ENCODE data around the gene PMS2.

Gene PMS2

DNA sequence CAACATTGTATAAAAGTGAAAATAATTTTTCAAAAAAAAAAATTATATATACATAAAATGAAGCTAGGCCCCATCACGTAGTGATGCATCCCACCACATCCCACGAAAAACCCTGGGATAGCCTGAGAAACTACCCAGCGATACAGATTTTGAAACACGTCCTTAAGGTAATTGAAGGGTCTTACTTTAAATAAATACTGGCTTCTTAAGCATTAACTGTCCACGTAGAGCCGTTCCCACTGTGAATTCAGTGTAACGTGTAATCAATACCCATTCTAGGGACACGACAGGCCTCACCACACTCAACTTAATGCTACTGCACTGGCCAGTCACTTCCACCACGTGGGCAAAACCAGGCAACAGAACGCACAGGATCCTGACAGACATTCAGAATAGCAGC, 26.3 kb upstream of the PMS2 start:
- DNase-seq (ENCODE audit: low read depth) = no peak
- H3K4me3 ChIP-seq (ENCODE audit: low read length) = no peak overlapping the region
- TF ChIP-seq, protein P1, sequence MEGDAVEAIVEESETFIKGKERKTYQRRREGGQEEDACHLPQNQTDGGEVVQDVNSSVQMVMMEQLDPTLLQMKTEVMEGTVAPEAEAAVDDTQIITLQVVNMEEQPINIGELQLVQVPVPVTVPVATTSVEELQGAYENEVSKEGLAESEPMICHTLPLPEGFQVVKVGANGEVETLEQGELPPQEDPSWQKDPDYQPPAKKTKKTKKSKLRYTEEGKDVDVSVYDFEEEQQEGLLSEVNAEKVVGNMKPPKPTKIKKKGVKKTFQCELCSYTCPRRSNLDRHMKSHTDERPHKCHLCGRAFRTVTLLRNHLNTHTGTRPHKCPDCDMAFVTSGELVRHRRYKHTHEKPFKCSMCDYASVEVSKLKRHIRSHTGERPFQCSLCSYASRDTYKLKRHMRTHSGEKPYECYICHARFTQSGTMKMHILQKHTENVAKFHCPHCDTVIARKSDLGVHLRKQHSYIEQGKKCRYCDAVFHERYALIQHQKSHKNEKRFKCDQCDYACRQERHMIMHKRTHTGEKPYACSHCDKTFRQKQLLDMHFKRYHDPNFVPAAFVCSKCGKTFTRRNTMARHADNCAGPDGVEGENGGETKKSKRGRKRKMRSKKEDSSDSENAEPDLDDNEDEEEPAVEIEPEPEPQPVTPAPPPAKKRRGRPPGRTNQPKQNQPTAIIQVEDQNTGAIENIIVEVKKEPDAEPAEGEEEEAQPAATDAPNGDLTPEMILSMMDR (conservative IDR thresholded peaks at IDR 0.05; ENCODE audit: low read length) = no peak

DNA sequence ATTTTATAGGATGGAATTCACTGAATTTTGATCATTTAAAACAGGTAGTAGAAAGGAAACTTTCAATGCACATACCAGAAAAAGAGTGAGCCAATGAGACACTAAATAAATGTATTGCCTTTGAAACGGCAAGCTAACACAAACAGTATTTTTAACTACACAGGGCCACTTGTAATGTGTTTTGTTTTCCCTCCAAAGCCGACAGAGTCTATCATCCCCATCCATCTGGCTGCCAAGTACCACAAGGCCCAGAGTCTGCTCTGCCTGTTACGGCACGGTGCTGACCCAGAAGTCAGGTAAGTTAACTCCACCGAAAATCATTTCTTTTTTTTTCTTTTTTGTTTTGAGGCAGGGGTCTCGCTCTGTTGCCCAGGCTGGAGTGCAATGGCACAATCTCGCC, 23.8 kb upstream of the PMS2 start:
- DNase-seq (ENCODE audit: low read depth) = no peak
- TF ChIP-seq, protein P1 (conservative IDR thresholded peaks at IDR 0.05; ENCODE audit: low read length) = no peak
- no peak overlapping the region for H3K4me3 ChIP-seq (ENCODE audit: low read length)

DNA sequence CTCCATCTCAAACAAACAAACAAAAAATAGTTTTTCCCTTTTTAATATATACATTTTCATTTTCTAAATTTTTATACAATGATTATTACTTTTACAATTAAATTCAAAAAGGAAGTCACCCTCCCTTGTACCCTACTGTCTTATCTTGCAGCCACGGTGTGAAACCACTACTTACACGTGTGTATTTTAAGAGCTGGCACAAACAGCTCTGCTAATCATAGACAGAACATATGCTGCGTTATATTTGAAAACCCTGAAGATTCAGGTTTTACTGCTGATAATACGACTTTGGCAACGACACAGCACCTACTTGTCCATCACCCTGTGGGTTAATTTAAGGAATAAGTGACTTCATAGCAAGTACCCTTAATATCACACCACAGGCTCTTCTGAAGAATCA, 23.3 kb upstream of the PMS2 start:
- TF ChIP-seq, protein P1 (conservative IDR thresholded peaks at IDR 0.05; ENCODE audit: low read length) = no peak
- no peak overlapping the region for H3K4me3 ChIP-seq (ENCODE audit: low read length)
- DNase-seq (ENCODE audit: low read depth) = no peak

DNA sequence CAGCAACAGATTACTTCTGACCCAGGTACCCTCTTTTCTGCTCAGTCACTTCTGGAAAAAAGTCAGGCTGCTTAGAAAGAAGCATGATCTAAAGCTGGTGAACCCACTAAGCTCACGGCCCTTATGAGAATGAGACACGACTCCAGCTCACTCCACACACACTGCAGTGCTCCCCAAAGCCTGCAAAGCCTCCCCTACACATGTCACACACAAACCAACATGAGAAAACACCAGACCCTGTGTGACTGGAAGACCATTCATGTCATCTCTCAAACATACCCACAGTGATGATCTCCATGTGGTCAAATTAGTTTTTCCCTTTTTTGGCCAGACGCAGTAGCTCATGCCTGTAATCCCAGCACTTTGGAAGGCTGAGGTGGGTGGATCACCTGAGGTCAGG, 22.7 kb upstream of the PMS2 start:
- TF ChIP-seq, protein P1 (conservative IDR thresholded peaks at IDR 0.05; ENCODE audit: low read length) = no peak
- DNase-seq (ENCODE audit: low read depth) = no peak
- no peak overlapping the region for H3K4me3 ChIP-seq (ENCODE audit: low read length)

DNA sequence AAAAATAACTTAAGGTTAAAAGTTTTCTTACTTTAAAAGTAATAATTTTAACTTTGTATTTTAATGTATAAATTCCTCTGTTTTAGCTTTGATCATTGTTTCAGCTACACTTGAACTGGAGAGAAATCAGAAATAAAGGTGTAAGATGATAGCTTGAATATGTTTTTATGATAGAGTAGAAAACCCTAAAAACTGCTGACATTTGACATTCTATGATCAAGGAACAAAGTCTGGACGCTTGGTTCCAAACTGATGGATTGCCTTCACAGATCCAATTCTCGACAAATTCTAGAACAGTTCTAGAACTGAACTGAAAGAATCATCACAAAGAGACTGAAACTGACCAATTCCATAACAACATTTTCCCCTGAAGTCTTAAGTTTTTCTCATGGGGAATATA, 22.1 kb upstream of the PMS2 start, which contains the start of gene ANKRD61:
Gene ANKRD61 (plus strand): TSS at position 389 of the 400 bp plus-strand sequence. CDS start 0 bp downstream, at position 389.
- no peak for DNase-seq (ENCODE audit: low read depth)
- no peak within 1 kb of the TSS for H3K4me3 ChIP-seq (ENCODE audit: low read length)
- TF ChIP-seq, protein P1 (conservative IDR thresholded peaks at IDR 0.05; ENCODE audit: low read length) = no peak

DNA sequence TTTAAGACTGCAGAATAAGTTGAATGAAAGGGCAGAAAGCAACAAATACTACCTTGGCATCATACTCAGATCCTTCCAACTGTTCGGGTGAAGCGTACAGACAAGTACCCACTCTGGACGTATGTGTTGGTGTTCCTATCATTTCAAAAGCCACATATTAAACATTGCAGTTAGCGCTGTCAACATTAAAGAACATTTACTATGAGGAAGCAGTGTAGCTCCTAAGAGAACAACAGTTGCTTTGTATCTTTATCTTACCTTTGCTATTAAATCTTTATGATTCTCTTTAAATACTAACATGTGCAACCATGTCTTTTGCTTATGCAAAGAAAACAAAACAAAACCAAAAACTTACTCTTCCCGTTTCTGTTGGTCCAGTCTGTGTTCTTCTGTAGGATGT, 19.7 kb upstream of the PMS2 start:
- no peak overlapping the region for H3K4me3 ChIP-seq (ENCODE audit: low read length)
- no peak for DNase-seq (ENCODE audit: low read depth)
- TF ChIP-seq, protein P1 (conservative IDR thresholded peaks at IDR 0.05; ENCODE audit: low read length) = no peak

DNA sequence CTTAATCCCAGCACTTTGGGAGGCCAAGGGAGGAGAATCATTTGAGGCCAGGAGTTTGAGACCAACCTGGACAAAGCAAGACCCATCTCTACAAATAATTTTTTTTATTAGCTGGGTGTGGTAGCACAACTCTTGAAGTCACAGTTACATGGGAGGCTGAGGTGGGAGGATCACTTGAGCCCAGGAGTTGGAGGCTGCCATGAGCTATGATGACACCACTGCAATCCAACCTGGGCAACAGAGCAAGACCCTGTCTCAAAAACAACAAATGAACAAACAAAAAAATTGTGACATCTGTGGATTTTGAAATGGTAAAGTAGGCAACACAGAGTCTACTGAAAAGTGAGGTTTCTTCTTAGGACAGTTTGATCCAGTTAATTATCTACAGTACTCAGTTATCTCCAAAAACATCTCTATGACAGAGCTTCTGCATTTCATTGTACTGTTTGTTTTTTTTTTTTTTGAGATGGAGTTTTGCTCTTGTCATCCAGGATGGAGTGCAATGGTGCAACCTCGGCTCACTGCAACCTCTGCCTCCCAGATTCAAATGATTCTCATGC, 19.0 kb upstream of the PMS2 start:
- DNase-seq (ENCODE audit: low read depth) = no peak

More for the DNA sequence above, 19.0 kb upstream of the PMS2 start:
- no peak overlapping the region for H3K4me3 ChIP-seq (ENCODE audit: low read length)
- TF ChIP-seq, protein P1 (conservative IDR thresholded peaks at IDR 0.05; ENCODE audit: low read length) = no peak
